NCI-H187 treated with DMSO at 0.1 percent for 48 hours (cell line): ENCODE results near the gene SOBP.
A peak's percentile ranks its signal among the peaks of the same experiment; 100 is the strongest.
"Not testable (repeated sequence)": the region's sequence is repeated elsewhere in the genome, so short reads cannot be mapped to it uniquely, and the experiment has no call there.

Experiments
- DNase-seq: peaks from one replicate; lab custom pipeline; 2025; lab: John Stamatoyannopoulos, UW

The SOBP gene

GRCh38 chr6:107550906-107551305 lies 61.0 kb downstream of the SOBP start:
- no peak for DNase-seq

- not testable (repeated sequence) for DNase-seq
These were observed 63.2 kb downstream of the SOBP start for GRCh38 chr6:107553121-107553520.

- DNase-seq = no peak
These were observed 64.4 kb downstream of the SOBP start for GRCh38 chr6:107554326-107554725.

- no peak for DNase-seq
These were observed 65.0 kb downstream of the SOBP start for GRCh38 chr6:107554918-107555317.

- peak; percentile 50 for DNase-seq
These were observed 65.5 kb downstream of the SOBP start for GRCh38 chr6:107555449-107555848.

GRCh38 chr6:107556082-107556481 lies 66.2 kb downstream of the SOBP start:
- DNase-seq = no peak

- no peak for DNase-seq
These were observed 67.8 kb downstream of the SOBP start for GRCh38 chr6:107557698-107558097.

GRCh38 chr6:107560657-107561056 lies 70.7 kb downstream of the SOBP start:
- DNase-seq = no peak

GRCh38 chr6:107561306-107561705 lies 71.4 kb downstream of the SOBP start:
- DNase-seq = no peak

- DNase-seq = no peak
These were observed 74.0 kb downstream of the SOBP start for GRCh38 chr6:107563694-107564588.

- DNase-seq = no peak
These were observed 74.7 kb downstream of the SOBP start for GRCh38 chr6:107564589-107564951.

GRCh38 chr6:107565165-107565723 lies 75.3 kb downstream of the SOBP start:
- DNase-seq = no peak

- no peak for DNase-seq
These were observed 77.7 kb downstream of the SOBP start for GRCh38 chr6:107567643-107568042.

GRCh38 chr6:107569473-107569872 lies 79.6 kb downstream of the SOBP start:
- DNase-seq = no peak

- no peak for DNase-seq
These were observed 81.4 kb downstream of the SOBP start for GRCh38 chr6:107571354-107571753.

- no peak for DNase-seq
These were observed 83.0 kb downstream of the SOBP start for GRCh38 chr6:107572886-107573285.

GRCh38 chr6:107574856-107575255 lies 84.9 kb downstream of the SOBP start:
- no peak for DNase-seq

GRCh38 chr6:107576852-107577251 lies 86.9 kb downstream of the SOBP start:
- DNase-seq = no peak

GRCh38 chr6:107578642-107579341 lies 88.9 kb downstream of the SOBP start:
- DNase-seq = no peak

- no peak for DNase-seq
These were observed 89.6 kb downstream of the SOBP start for GRCh38 chr6:107579456-107580056.

GRCh38 chr6:107582086-107582485 lies 92.2 kb downstream of the SOBP start:
- DNase-seq = no peak

- no peak for DNase-seq
These were observed 94.8 kb downstream of the SOBP start for GRCh38 chr6:107584726-107585125.
